Measurements from ENCODE around the gene GPR146.
"Not testable (repeated sequence)": the region's sequence is repeated elsewhere in the genome, so short reads cannot be mapped to it uniquely, and the experiment has no call there.

Gene GPR146

GRCh38 chr7:1056785-1057410 is 12.6 kb downstream of the GPR146 start:
- DNase-seq (ENCODE audit: low spot score), result no peak

DNA sequence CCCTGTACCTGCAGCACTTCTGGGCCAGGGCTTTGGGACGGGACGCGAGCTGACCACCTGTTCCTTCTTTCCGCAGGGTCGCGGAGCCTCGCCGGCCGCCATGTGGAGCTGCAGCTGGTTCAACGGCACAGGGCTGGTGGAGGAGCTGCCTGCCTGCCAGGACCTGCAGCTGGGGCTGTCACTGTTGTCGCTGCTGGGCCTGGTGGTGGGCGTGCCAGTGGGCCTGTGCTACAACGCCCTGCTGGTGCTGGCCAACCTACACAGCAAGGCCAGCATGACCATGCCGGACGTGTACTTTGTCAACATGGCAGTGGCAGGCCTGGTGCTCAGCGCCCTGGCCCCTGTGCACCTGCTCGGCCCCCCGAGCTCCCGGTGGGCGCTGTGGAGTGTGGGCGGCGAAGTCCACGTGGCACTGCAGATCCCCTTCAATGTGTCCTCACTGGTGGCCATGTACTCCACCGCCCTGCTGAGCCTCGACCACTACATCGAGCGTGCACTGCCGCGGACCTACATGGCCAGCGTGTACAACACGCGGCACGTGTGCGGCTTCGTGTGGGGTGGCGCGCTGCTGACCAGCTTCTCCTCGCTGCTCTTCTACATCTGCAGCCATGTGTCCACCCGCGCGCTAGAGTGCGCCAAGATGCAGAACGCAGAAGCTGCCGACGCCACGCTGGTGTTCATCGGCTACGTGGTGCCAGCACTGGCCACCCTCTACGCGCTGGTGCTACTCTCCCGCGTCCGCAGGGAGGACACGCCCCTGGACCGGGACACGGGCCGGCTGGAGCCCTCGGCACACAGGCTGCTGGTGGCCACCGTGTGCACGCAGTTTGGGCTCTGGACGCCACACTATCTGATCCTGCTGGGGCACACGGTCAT is 13.3 kb downstream of the GPR146 start:
- DNase-seq (ENCODE audit: low spot score), result no peak

- no peak for DNase-seq (ENCODE audit: low spot score)
Observed at GRCh38 chr7:1058311-1058710, 14.0 kb downstream of the GPR146 start.

DNA sequence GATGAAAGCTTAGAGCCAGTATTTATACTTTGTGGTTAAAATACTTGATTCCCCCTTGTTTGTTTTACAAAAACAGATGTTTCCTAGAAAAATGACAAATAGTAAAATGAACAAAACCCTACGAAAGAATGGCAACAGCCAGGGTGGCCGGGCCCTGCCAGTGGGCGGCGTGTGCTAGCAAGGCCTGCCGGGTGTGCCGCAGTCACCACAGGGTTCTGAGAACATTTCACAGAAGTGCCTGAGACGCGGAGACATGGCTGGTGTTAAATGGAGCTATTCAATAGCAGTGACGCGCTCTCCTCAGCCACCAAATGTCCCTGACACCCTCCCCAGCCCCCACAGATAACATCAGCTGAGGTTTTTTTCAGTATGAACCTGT is 14.5 kb downstream of the GPR146 start:
- no peak for DNase-seq (ENCODE audit: low spot score)

GRCh38 chr7:1059200-1060091 is 15.1 kb downstream of the GPR146 start:
- DNase-seq (ENCODE audit: low spot score), result no peak

DNA sequence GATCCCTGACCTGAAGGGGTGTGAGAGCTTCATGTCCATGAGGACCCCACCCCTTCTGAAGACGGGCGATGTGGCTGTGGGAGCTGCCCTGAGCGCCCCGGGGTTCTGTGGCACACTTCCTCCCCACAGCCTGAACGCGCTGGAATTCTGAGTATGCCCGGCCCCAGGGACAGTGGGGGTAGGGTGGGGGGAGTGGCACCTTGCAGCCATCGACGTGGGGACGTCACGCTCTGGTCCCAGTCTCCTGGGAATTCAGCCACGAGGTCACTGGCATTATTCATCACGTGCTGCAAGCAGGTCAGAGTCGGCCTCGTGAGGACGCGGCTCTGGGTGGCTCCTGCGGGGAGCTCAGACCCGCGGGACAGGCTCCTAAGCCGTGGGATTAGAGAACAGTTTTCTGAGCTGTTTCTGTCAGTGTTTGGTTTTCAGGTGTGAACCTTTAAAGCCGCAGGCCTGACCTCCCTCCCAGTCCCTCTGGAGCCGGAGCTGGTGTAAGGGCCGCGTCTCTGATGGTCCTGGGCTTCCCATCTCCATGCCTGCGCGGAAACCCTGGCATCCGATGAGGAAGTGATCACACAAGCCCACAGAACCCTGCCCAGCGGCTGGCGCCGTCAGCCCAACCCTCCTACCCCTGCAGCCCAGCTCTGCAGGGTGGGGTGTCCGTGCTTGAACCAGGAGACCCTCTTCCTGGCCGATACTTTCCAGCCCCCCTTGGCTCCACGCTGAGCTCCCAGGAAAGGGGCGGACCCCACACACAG is 16.1 kb downstream of the GPR146 start:
- no peak for DNase-seq (ENCODE audit: low spot score)

GRCh38 chr7:1061180-1061579 is 16.8 kb downstream of the GPR146 start:
- no peak for DNase-seq (ENCODE audit: low spot score)

GRCh38 chr7:1062296-1063294 is 18.2 kb downstream of the GPR146 start:
- DNase-seq (ENCODE audit: low spot score), result no peak

DNA sequence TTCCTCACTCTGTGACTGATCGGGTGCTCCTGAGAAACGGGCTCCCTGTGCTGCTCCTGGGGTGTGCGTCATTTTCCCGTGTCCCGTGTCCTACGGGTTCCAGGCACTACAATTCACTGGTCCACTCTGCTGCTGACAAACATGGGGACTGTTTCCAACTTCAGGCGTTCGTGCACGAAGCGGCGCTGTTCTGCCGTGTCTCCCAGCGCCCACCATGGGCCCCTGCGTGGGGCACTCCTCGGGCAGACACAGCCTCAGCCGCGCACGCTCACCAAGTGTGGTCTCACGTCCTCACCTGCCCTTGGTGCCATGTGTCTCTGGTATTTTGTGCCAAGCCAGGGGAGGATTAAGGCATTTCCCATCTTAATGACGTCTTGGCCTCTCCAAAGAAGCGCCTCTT is 19.0 kb downstream of the GPR146 start:
- no peak for DNase-seq (ENCODE audit: low spot score)

DNA sequence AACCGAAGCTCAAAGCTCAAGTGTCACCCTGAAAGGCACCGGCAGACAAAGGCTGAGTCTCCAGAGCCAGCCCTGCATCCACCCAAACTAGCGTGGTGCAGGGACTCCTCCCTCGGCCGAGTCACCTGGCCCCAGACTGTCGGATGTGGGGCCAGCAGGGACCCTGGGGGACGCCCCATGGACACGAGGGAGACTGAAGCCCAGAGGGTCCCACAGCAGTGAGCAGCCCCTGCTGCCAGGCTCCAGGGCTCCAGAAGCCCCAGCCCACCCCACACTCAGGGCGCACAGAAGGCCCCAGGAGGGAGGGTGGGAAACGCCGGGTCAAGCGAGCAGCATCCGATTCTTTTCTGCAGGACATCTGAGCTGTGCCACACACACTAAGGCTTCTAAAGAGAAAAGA is 20.2 kb downstream of the GPR146 start:
- no peak for DNase-seq (ENCODE audit: low spot score)

DNA sequence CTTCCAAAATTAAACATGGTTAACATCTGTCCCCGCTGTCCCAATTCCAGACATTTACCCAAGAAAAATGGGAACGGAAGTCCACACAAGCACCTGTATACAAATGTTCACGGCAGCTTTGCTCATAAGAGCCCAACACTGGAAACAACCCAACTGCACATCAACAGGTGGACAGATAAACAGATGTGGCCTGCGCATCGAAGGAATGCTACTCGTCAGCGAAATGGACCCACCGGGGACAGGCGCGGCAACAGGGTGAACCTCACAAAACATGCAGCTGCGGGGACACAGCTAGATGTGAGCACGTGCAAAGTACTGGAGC is 20.9 kb downstream of the GPR146 start:
- no peak for DNase-seq (ENCODE audit: low spot score)

DNA sequence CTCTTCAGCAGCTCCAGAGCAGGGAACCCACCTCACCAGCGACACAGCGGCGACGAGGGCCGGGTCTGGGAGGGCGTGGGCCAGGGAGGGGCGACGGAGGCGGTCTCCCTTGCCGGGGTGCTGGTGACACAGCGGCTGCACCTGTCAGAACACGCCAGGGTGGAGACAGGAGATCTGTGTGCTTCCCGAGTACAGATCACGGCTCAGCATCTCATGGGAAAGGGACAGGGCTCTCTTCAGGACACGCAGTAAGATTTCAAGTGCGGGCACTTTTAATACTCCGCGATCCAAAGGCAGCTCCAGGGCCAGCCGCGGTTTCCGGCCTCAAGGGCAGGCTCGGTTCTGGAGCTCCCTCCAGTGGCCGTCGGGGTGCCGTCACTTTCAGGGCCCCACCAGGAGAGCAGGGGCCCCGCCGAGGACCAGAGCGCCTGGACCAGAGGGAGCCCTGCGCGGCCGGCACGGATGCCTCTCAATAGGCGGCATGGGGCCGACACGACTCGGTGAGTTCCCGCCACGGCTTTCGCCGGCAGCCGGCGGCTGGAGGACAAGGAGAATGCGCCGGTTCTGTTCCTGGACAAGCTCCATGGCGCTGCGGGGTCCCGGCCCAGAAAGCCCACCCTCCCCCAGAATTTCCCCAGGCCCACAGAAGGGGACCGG is 21.4 kb downstream of the GPR146 start:
- DNase-seq (ENCODE audit: low spot score), result peak; percentile 73

DNA sequence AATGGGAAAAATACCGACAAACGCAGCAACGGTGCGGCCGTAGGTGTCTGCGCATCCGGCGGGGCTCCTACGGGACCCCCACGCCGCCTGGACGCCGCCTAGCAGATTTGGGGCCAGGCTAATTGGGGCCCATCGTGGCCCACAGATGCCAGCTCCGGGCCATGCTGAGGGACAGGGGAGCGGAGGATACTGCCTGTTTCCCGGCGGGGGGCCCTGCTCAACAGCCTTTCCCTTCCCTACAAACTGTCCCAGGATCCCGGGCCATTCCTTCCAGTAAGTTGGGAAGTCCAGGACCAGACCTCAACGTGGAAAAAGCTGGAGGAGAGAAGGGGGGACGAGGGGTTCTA is 21.9 kb downstream of the GPR146 start:
- no peak for DNase-seq (ENCODE audit: low spot score)

- DNase-seq (ENCODE audit: low spot score), result no peak
Observed at GRCh38 chr7:1068013-1068412, 23.7 kb downstream of the GPR146 start.

DNA sequence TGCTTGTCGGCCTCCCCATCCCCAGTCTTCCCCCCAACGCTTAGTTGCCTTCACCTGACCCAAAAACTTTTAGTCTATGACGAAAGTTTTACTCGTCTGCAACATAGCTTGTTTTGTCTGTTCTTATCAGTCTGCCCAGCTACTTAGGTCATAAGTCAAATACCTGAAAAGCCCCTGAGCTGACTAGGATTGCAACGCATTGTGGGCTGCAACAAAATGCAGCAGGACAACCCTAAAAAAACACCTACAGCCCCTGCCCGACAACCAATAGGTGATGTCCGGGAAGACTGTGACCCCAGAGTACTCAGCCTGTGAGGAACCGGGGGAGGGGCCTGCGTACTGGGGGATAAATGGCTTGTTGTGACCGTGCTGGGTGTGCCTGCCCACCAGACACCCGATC is 24.3 kb downstream of the GPR146 start:
- no peak for DNase-seq (ENCODE audit: low spot score)

- DNase-seq (ENCODE audit: low spot score), result no peak
Observed at GRCh38 chr7:1070544-1071011, 26.2 kb downstream of the GPR146 start.

DNA sequence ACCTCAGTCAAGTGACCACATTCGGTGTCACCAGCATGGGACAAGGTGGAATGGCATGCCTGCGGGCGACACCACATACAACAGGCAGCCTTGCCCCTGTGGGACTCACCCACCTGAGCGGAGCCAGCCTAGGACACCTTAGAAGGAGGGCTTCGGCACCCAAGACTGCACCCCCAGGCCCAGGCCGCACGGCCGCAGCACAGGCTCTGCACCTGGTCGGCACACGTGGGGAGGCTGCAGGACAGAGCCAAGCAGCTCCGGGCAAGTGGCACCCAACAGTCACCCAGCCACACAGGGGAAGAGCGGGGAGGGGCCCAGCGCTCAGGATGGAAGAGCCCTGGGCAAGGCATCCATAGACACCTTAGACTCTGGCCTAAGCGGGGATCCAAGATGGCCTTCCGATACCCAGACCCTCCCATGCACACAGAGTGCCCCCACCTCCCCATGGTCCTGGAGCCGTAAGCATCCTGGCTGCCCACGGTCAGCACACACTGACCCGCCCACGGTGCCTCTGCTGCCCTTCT is 27.4 kb downstream of the GPR146 start:
- no peak for DNase-seq (ENCODE audit: low spot score)

DNA sequence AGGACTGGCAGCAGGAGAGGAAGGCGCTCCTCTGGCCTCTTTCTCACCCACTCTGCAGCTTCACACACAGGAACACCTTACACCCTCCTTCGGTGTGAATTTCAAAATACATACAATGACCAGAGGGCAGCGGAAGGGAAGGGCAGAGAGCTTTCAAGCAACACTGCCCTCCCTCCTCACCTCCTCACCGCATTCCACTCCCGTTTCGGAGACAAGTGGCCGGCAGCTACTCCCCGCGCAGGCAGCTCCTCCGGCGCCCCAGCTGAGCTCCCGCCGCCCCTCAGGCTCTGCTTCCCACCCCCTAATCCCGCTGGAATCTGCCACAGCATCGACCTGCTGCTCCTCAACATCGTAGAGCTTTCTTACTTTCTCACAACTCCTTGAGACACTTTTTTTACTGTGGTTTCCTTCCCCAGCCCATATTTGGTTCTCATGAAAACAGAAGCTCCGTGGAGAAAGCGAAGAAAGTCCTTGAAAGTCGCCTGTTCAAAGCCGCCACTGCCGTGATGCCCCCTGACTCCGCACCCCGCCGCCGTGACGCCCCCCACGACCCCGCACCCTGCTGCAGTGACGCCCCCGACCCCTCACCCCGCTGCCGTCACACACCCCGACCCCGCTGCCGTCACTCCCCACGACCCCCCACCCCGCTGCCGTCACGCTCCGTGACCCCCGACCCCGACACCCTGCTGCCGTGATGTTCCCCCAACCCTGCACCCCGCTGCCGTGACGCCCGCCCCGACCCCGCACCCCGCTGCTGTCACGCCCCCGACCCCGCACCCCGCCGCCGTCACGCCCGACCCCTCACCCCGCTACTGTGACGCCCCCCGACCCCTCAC is 29.0 kb downstream of the GPR146 start:
- no peak for DNase-seq (ENCODE audit: low spot score)

DNA sequence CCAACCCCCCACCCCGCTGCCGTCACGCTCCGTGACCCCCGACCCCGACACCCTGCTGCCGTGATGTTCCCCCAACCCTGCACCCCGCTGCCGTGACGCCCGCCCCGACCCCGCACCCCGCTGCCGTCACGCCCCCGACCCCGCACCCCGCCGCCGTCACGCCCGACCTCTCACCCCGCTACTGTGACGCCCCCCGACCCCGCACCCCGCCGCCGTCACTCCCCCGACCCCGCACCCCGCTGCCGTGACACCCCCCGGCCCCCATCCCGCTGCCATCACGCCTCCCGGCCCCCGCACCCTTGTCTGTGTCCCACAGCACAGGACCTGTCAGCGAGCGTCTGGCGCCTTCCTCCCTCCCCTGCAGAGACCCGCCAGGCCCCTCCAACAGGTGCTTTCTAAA is 29.7 kb downstream of the GPR146 start:
- DNase-seq (ENCODE audit: low spot score), result not testable (repeated sequence)

Data from SK-N-DZ (cell line).